Gastroesophageal sphincter (tissue), 3 donors: ENCODE results near the gene ANO2.

Experiments used
- CTCF ChIP-seq, 4 experiments: fragments of 200-600 bp in 2 of 4; fragments of 450-650 bp in 2 of 4; sonication (generic) in 1 of 4; IDR thresholded peaks; one replicate each; pipeline ENCODE4 v1.5.1; 2017 to 2019; ENCODE audit warnings: antibody characterized with exemption in 4 of 4, mild to moderate bottlenecking in 2 of 4, moderate library complexity in 2 of 4
- EP300 ChIP-seq: sonication (generic); formaldehyde crosslinking; IDR thresholded peaks from one replicate; pipeline ENCODE4 v1.6.1; 2017; ENCODE audit warnings: antibody characterized with exemption, mild to moderate bottlenecking
- POLR2A ChIP-seq, 2 donors: fragments of 450-650 bp; IDR thresholded peaks; one replicate each; pipeline ENCODE4 v1.6.1; 2017; ENCODE audit warnings: antibody characterized with exemption in 2 of 2, mild to moderate bottlenecking in 2 of 2, moderate library complexity in 1 of 2
- POLR2AphosphoS5 ChIP-seq: sonication (generic); formaldehyde crosslinking; IDR thresholded peaks from one replicate; pipeline ENCODE4 v1.6.1; 2017; ENCODE audit warnings: antibody characterized with exemption

DNA sequence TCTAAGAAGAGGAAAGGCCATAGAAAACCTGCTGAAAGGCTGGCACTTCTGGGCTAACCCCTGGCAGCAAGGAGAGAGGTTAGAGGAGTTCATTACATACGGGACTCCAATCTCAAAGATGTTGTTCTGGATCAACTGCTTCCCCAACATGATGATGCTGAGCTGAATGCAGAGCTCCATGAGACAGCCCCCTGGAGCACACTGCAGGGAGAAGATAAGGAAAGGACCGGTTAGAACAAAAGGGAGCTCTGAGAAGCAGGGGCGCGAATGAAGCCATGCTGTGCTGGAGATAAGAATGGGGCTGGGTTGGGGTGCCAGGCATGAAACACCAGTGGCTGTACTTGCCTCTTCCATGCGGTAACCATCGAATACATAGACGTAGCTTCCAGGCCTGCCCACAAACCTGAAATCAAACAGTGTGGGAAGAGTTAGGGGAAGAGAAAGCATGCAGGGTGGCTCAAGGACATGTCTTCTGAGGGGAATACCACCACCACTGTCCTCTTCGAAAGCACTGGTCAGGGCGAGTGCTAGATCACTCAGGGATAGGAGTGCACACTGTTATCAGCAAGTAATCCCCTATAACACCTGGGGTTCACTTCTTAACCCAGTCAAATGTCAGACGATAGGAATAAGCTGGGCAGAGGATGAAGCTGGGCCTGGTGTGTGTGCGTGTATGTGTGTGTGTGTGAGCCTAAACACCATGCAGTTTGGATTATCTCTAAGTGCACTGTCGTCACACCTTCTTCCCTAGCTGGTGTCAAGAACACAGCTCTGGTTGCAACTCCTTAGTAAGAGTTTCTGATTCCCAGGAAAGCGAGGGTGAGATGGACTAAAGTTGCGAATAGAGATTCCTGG lies 332.3 kb downstream of the ANO2 start:
- TF ChIP-seq CTCF (IDR thresholded peaks at IDR 0.05), result no peak
- no peak for TF ChIP-seq POLR2A (IDR thresholded peaks at IDR 0.05)
- no peak for TF ChIP-seq EP300
- no peak for TF ChIP-seq POLR2AphosphoS5
